GM23248 (cell line): Measurements from ENCODE around the gene VANGL1. TPM values are rescaled to one million over a fixed set of nuclear protein-coding genes. Genes with fewer than 3 reads are reported as not detected.

Experiments
- DNase-seq: peaks from one replicate; pipeline ENCODE4 v3.0.0-alpha.2; 2015
- H2AFZ ChIP-seq: fragments of 200-600 bp; sonication (generic); 2 replicates; pipeline ENCODE4 v1.6.1; 2016; ENCODE audit warnings: antibody characterized with exemption
- H3F3A ChIP-seq: fragments of 200-600 bp; sonication (generic); 2 replicates; pipeline ENCODE4 v1.6.1; 2016; ENCODE audit warnings: mild to moderate bottlenecking, antibody characterized with exemption, mixed run types; ENCODE audit not compliant: insufficient read depth
- H3K27ac ChIP-seq: fragments of 200-600 bp; sonication (generic); 2 replicates; pipeline ENCODE4 v1.5.1; 2016; ENCODE audit warnings: mild to moderate bottlenecking
- H3K27me3 ChIP-seq: fragments of 200-600 bp; sonication (generic); replicated peaks from 2 replicates; pipeline ENCODE4 v1.6.1; 2016; ENCODE audit warnings: mild to moderate bottlenecking; ENCODE audit not compliant: insufficient read depth
- H3K36me3 ChIP-seq: fragments of 200-600 bp; sonication (generic); 2 replicates; pipeline ENCODE4 v1.6.1; 2016; ENCODE audit warnings: low read depth, mild to moderate bottlenecking
- H3K4me1 ChIP-seq: fragments of 200-600 bp; sonication (generic); 2 replicates; pipeline ENCODE4 v1.6.1; 2016; ENCODE audit warnings: mild to moderate bottlenecking; ENCODE audit not compliant: insufficient read depth
- H3K4me2 ChIP-seq: fragments of 200-600 bp; sonication (generic); one replicate; pipeline ENCODE4 v1.6.1; 2016; ENCODE audit warnings: mild to moderate bottlenecking; ENCODE audit not compliant: unreplicated experiment
- H3K4me3 ChIP-seq: fragments of 200-600 bp; sonication (generic); 2 replicates; pipeline ENCODE4 v1.5.1; 2016; ENCODE audit warnings: mild to moderate bottlenecking
- H3K79me2 ChIP-seq: fragments of 200-600 bp; sonication (generic); 2 replicates; pipeline ENCODE4 v1.6.1; 2016; ENCODE audit warnings: mild to moderate bottlenecking; ENCODE audit not compliant: insufficient read depth
- H3K9ac ChIP-seq: fragments of 200-600 bp; sonication (generic); 2 replicates; pipeline ENCODE4 v1.6.1; 2016; ENCODE audit warnings: mild to moderate bottlenecking
- H3K9me2 ChIP-seq: fragments of 200-600 bp; sonication (generic); 2 replicates; pipeline ENCODE4 v1.6.1; 2016; ENCODE audit warnings: mixed run types, mild to moderate bottlenecking, moderate library complexity; ENCODE audit not compliant: insufficient read depth
- H3K9me3 ChIP-seq: fragments of 200-600 bp; sonication (generic); one replicate; pipeline ENCODE4 v1.6.1; 2017; ENCODE audit warnings: low read depth
- H4K20me1 ChIP-seq: fragments of 200-600 bp; sonication (generic); 2 replicates; pipeline ENCODE4 v1.6.0; 2016; ENCODE audit not compliant: insufficient read depth
- EZH2 ChIP-seq: fragments of 200-600 bp; sonication (generic); IDR thresholded peaks from 2 replicates; pipeline ENCODE4 v1.6.1; 2018; ENCODE audit warnings: antibody characterized with exemption, mild to moderate bottlenecking; ENCODE audit not compliant: insufficient read depth, poor library complexity, severe bottlenecking
- EZH2phosphoT487 ChIP-seq: fragments of 200-600 bp; sonication (generic); IDR thresholded peaks from 2 replicates; pipeline ENCODE4 v1.6.1; 2018; ENCODE audit warnings: antibody characterized with exemption, moderate library complexity, mild to moderate bottlenecking, low read depth; ENCODE audit not compliant: insufficient read depth
- WGBS, 2 experiments: methylation state at CpG; one replicate each; pipeline ENCODE4 v1.1.6; 2015 to 2017; ENCODE audit warnings: low lambda C conversion rate in 2 of 2, low coverage in 1 of 2; ENCODE audit errors: missing lambda C conversion rate in 2 of 2; 5-methylcytosine and 5-hydroxymethylcytosine counted together
- in situ Hi-C: fragments of 300-500 bp; cut with MboI; formaldehyde crosslinking; loops from 2 replicates; pipeline ENCODE4 v1.15.0; 2020
- polyA plus RNA-seq: library from polyadenylated mRNA; unstranded; fragments of >200 nt; fragmentation: Nextera tagmentation; extraction: Ambion mirVana; gene quantifications from 2 replicates; pipeline ENCODE4 v1.2.1, GENCODE V29; 2016
- total RNA-seq: library from RNA; depleted of rRNA; stranded (reverse); fragments of >200 nt; shearing (Covaris generic); gene quantifications from 2 replicates; pipeline ENCODE4 v1.2.3, GENCODE V29; 2014

VANGL1 gene
- total and polyA plus RNA-seq, 2 experiments from 2014 or later: 11.7 to 14.7 TPM

GRCh38 chr1:115656461-115657077 lies 14.8 kb downstream of the VANGL1 start:
- H3K4me2 ChIP-seq: no peak overlapping the region
- H3K27me3 ChIP-seq: no peaks in the 10 kb centered on the region
- no peak for DNase-seq
- H3K27ac ChIP-seq: no peak overlapping the region
- H4K20me1 ChIP-seq: no peaks in the 10 kb centered on the region
- H2AFZ ChIP-seq: no peak overlapping the region
- H3K9me3 ChIP-seq: no peaks in the 10 kb centered on the region
- no peaks in the 10 kb centered on the region; the same call in 1 of the 2 replicates for H3K36me3 ChIP-seq
- no peaks in the 10 kb centered on the region for H3K9me2 ChIP-seq
- no peaks in the 10 kb centered on the region for H3K4me1 ChIP-seq
- no peak for TF ChIP-seq EZH2
- no peak for TF ChIP-seq EZH2phosphoT487
- H3F3A ChIP-seq: no peaks in the 10 kb centered on the region
- in situ Hi-C loops: no loop called here
- H3K79me2 ChIP-seq: peaks cover 16% of the 10 kb centered on the region
- 87 to 93% methylated on average over 5 of the region's 5 CpGs for WGBS, 2 experiments
- no peak overlapping the region for H3K9ac ChIP-seq
- H3K4me3 ChIP-seq: no peak overlapping the region

GRCh38 chr1:115658646-115659045 lies 16.9 kb downstream of the VANGL1 start:
- Histone ChIP-seq H3F3A (no peaks in the 10 kb centered on the region), H3K27me3 (no peaks in the 10 kb centered on the region), H3K79me2 (peaks cover 16% of the 10 kb centered on the region), H3K9ac (no peak overlapping the region), H3K27ac (no peak overlapping the region), H3K4me3 (no peak overlapping the region), H3K9me3 (no peaks in the 10 kb centered on the region), H3K36me3 (peaks cover 7% of the 10 kb centered on the region; the same call in 1 of the 2 replicates), H2AFZ (no peak overlapping the region), H3K4me1 (no peaks in the 10 kb centered on the region), H3K9me2 (no peaks in the 10 kb centered on the region), H4K20me1 (no peaks in the 10 kb centered on the region), H3K4me2 (no peak overlapping the region)
- DNase-seq: no peak
- TF ChIP-seq EZH2 (no peak), EZH2phosphoT487 (no peak)
- WGBS, 2 experiments: 83 to 100% methylated on average over 1 of the region's 1 CpG
- in situ Hi-C loops: no loop called here

DNA sequence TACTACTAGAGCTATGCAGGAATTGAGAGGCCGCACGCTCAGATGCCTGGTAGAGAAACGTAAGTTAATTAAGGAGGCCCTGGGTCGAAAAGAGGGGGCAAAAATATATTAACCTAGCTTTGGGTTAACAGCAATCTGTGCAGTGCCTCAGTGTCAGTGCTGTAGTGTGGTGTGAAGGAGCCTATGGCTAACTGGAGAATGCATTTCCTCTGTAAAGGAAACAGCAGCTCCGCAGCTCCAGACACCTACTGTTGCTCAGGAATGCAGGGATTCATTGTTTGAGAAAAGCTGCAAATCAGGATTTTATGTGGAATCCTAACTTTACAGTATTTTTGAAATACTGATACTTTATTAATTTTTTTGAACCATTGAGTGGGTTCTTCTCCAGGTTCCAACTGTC lies 18.4 kb downstream of the VANGL1 start:
- in situ Hi-C loops: no loop called here
- 94 to 100% methylated on average over 5 of the region's 5 CpGs for WGBS, 2 experiments
- H3K9ac ChIP-seq: no peak overlapping the region

DNA sequence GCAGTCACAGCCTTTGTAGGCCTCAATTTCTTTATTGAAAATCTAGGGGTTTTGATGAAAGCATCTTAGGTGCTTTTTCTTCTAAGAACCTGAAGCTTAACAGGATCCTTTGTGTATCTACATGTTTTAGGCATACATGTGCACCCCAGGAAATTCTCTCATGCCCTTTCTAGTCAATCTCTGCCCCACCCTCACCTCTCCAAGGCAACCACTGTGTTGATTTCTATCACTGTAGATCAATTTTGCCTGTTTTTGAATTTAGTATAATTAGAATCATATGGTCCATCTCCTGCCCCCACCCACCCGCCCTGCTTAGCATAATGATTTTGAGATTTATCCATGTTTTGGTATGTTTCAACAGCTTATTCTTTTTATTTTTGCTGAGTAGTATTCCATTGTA lies 19.4 kb downstream of the VANGL1 start:
- no peaks in the 10 kb centered on the region for H3F3A ChIP-seq
- H2AFZ ChIP-seq: no peak overlapping the region
- no peak for TF ChIP-seq EZH2
- no peak for TF ChIP-seq EZH2phosphoT487
- no peaks in the 10 kb centered on the region for H3K4me1 ChIP-seq
- WGBS, 2 experiments: 87 to 93% methylated on average over 1 of the region's 1 CpG
- H3K36me3 ChIP-seq: peaks cover 18% of the 10 kb centered on the region; the same call in 1 of the 2 replicates
- H3K27ac ChIP-seq: no peak overlapping the region
- no peak for DNase-seq
- H3K27me3 ChIP-seq: no peaks in the 10 kb centered on the region
- H3K9me3 ChIP-seq: no peaks in the 10 kb centered on the region
- H3K9me2 ChIP-seq: no peaks in the 10 kb centered on the region
- in situ Hi-C loops: no loop called here
- H3K4me3 ChIP-seq: no peak overlapping the region
- peaks cover 14% of the 10 kb centered on the region for H3K79me2 ChIP-seq
- H3K9ac ChIP-seq: no peak overlapping the region
- H4K20me1 ChIP-seq: no peaks in the 10 kb centered on the region
- no peak overlapping the region for H3K4me2 ChIP-seq

More for the DNA sequence above, 18.4 kb downstream of the VANGL1 start:
- H4K20me1 ChIP-seq: no peaks in the 10 kb centered on the region
- H3K36me3 ChIP-seq: peaks cover 16% of the 10 kb centered on the region; the same call in 1 of the 2 replicates
- DNase-seq: no peak
- H3K79me2 ChIP-seq: peaks cover 16% of the 10 kb centered on the region
- no peaks in the 10 kb centered on the region for H3K4me1 ChIP-seq
- no peaks in the 10 kb centered on the region for H3K9me3 ChIP-seq
- H3F3A ChIP-seq: no peaks in the 10 kb centered on the region
- H3K4me2 ChIP-seq: no peak overlapping the region
- H3K27ac ChIP-seq: no peak overlapping the region
- H3K9me2 ChIP-seq: no peaks in the 10 kb centered on the region
- no peak overlapping the region for H3K4me3 ChIP-seq
- no peaks in the 10 kb centered on the region for H3K27me3 ChIP-seq
- no peak overlapping the region for H2AFZ ChIP-seq
- TF ChIP-seq EZH2: no peak
- no peak for TF ChIP-seq EZH2phosphoT487
